ENCODE data around the gene SIN3A. TPM values are rescaled to one million over a fixed set of nuclear protein-coding genes. Genes with fewer than 3 reads are reported as not detected.
"Not testable (repeated sequence)": the region's sequence is repeated elsewhere in the genome, so short reads cannot be mapped to it uniquely, and the experiment has no call there.

Gene SIN3A
- total RNA-seq, 4 donors from 2014 or later = 47.1 to 68.8 (median 49.6) TPM

DNA sequence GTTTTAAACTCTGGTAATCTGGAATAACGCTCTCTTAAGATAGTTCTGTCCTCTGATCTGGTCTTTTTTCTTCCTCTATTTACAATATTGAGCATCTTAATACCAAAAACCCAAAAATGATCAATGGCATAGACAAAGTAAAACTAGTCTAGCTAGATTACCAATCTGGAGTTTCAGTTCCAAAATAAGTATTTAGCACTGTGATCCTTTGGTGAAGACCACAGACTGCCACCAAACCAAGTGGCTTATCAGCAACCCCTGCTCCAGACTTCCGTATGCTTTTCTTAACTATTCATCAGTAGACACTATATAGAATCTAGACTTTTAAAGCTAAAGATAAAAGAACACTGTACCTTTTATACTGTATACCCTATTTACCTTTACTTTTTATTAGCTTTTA, 47.6 kb downstream of the SIN3A start:
- DNase-seq (ENCODE audit: low spot score in 2 of 2) = no peak
- intact Hi-C loops (cut with DNase I; ENCODE audit: low total_unique reads) = no loop called here
- no peak for TF ChIP-seq CTCF (IDR thresholded peaks at IDR 0.05)
- no peak for TF ChIP-seq POLR2A (IDR thresholded peaks at IDR 0.05)
- no peak overlapping the region for H3K4me3 ChIP-seq (ENCODE audit: low read depth, poor library complexity, severe bottlenecking)
- WGBS, 2 donors = 95 to 96% methylated on average over 2 of the region's 2 CpGs

GRCh38 chr15:75397494-75397893, 54.0 kb downstream of the SIN3A start:
- WGBS, 2 donors = 83 to 92% methylated on average over 2 of the region's 2 CpGs
- no peak for DNase-seq (ENCODE audit: low spot score in 2 of 2)
- intact Hi-C loops (cut with DNase I; ENCODE audit: low total_unique reads) = no loop called here
- no peak overlapping the region for H3K4me3 ChIP-seq (ENCODE audit: low read depth, poor library complexity, severe bottlenecking)
- TF ChIP-seq POLR2A (IDR thresholded peaks at IDR 0.05) = no peak
- TF ChIP-seq CTCF (IDR thresholded peaks at IDR 0.05) = no peak

DNA sequence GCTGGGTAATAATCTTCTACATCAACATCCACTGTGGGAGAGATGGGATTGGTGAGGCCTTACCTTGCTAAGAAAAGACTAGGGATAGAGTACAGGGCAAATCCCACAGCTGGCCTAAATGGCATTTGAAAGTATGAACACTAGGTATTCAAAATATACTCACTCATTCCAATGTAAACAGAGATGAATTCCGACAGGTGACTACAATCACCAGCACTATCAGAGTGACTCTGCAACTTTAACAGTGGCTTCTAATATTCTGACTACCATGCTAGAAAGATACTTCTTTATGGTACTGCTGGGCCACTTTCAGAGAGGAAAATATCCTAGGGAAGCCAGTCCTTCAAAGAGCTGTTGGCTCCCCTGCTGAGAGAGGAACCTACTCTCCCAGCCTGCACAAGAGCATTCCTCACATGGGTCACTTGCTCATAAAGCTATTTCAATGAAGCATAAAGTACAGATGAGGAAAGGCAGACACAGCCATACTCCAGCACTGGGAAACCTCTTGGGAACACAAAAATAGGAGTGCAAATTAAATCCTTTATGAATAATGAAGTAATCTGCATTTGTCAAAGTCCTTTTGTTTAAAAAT, 61.6 kb downstream of the SIN3A start:
- no peak overlapping the region for H3K4me3 ChIP-seq (ENCODE audit: low read depth, poor library complexity, severe bottlenecking)
- DNase-seq (ENCODE audit: low spot score in 2 of 2) = no peak
- 90 to 97% methylated on average over 1 of the region's 1 CpG for WGBS, 2 donors
- no peak for TF ChIP-seq POLR2A (IDR thresholded peaks at IDR 0.05)
- TF ChIP-seq CTCF (IDR thresholded peaks at IDR 0.05) = no peak
- intact Hi-C loops (cut with DNase I; ENCODE audit: low total_unique reads) = no loop called here

DNA sequence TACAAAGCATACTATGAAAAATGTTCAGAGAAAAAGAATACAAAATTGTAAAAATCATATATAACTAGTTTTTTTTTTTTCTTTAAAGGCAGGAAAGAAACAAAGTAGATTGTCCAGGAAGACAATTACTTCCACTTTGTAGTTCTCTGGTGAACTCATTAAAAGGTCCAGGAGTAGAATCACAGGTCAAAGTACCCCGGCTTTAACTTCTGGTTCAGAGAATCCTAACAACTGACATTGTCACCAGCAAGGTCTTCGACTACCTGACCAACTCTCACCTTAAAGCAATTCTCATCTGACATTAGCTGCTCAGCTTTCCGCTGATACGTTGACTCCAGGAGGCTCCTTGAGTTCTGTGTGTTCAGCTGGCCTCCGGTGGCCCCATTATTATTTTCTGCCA, 67.5 kb downstream of the SIN3A start:
- 94 to 98% methylated on average over 5 of the region's 5 CpGs for WGBS, 2 donors
- H3K4me3 ChIP-seq (ENCODE audit: low read depth, poor library complexity, severe bottlenecking); DNase-seq (ENCODE audit: low spot score in 2 of 2); intact Hi-C loops (cut with DNase I; ENCODE audit: low total_unique reads): not testable (repeated sequence)

DNA sequence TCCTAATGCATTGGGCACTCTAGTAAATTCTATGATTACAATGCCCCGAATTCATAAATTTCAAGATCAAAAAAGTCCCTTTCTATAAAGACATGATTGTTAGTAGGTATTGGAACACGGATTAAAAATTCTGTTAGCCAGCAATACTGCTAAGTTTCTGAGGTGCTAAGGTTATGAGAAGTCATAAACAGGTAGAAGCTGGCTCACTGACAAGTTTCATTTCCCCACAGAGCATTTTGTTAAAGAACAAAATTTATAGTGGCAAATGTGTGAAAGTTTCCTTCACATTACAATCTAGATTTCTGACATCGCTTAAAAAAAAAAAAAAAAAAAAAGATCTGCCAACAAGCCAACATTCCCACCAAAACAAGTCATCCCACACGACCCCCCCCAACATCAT, 70.7 kb downstream of the SIN3A start:
- H3K4me3 ChIP-seq (ENCODE audit: low read depth, poor library complexity, severe bottlenecking) = no peak overlapping the region
- intact Hi-C loops (cut with DNase I; ENCODE audit: low total_unique reads) = no loop called here
- no peak for TF ChIP-seq POLR2A (IDR thresholded peaks at IDR 0.05)
- TF ChIP-seq CTCF (IDR thresholded peaks at IDR 0.05) = no peak
- 72 to 85% methylated on average over 4 of the region's 4 CpGs for WGBS, 2 donors
- no peak for DNase-seq (ENCODE audit: low spot score in 2 of 2)

GRCh38 chr15:75371901-75372688, 79.4 kb downstream of the SIN3A start:
- DNase-seq (ENCODE audit: low spot score in 2 of 2) = no peak
- no peak overlapping the region for H3K4me3 ChIP-seq (ENCODE audit: low read depth, poor library complexity, severe bottlenecking)
- 85 to 90% methylated on average over 11 of the region's 11 CpGs for WGBS, 2 donors
- no peak for TF ChIP-seq CTCF (IDR thresholded peaks at IDR 0.05)
- no peak for TF ChIP-seq POLR2A (IDR thresholded peaks at IDR 0.05)
- intact Hi-C loops (cut with DNase I; ENCODE audit: low total_unique reads) = no loop called here

All from lower leg skin (tissue), 4 donors.